Uterus (tissue), 4 donors: ENCODE results near the gene STAT4. TPM values are rescaled to one million over a fixed set of nuclear protein-coding genes. Genes with fewer than 3 reads are reported as not detected.

ENCODE experiments used
- DNase-seq, 2 donors: peaks; one replicate each; pipeline ENCODE4 v3.0.0-alpha.2; 2019 to 2020
- H3K27ac ChIP-seq, 2 donors: fragments of 200-600 bp; sonication (generic); 1 replicate in 1 of 2; 2 replicates in 1 of 2; pipeline ENCODE4 v1.5.1; 2016 to 2018
- H3K27me3 ChIP-seq, 2 donors: fragments of 200-600 bp; sonication (generic); one replicate each; pipeline ENCODE4 v1.5.1; 2018 to 2019; ENCODE audit warnings: control low read depth in 1 of 2
- H3K36me3 ChIP-seq, 2 donors: fragments of 200-600 bp; sonication (generic); one replicate each; pipeline ENCODE4 v1.5.1; 2019; ENCODE audit warnings: control low read depth in 1 of 2
- H3K4me1 ChIP-seq, 2 donors: fragments of 200-600 bp; sonication (generic); one replicate each; pipeline ENCODE4 v1.5.1; 2018 to 2019; ENCODE audit warnings: control low read depth in 1 of 2
- H3K4me3 ChIP-seq, 2 donors: fragments of 200-600 bp; sonication (generic); 1 replicate in 1 of 2; 2 replicates in 1 of 2; pipeline ENCODE4 v1.5.1; 2018 to 2019; ENCODE audit warnings: mild to moderate bottlenecking in 1 of 2
- H3K9me3 ChIP-seq, 2 donors: fragments of 200-600 bp; sonication (generic); one replicate each; pipeline ENCODE4 v1.5.1; 2019; ENCODE audit warnings: control low read depth in 1 of 2
- POLR2A ChIP-seq, 2 donors: fragments of 450-650 bp; IDR thresholded peaks; one replicate each; pipeline ENCODE4 v1.6.1; 2016; ENCODE audit warnings: antibody characterized with exemption in 2 of 2, mild to moderate bottlenecking in 1 of 2, moderate library complexity in 1 of 2
- intact Hi-C: fragments of 100-400 bp; cut with DNase I; formaldehyde crosslinking; loops from one replicate; pipeline ENCODE4 v1.15.1; 2023; ENCODE audit warnings: low total_unique reads
- total RNA-seq, 4 donors: library from RNA; depleted of rRNA in 3 of 4; stranded (reverse); fragments of >200 nt in 3 of 4; gene quantifications; one replicate each; pipeline versions ENCODE4 v1.1.0 to v1.2.4, GENCODE V29; 2014 to 2023
- TF ChIP-seq, protein P1 (sequence below), 4 experiments: fragments of 200-600 bp in 2 of 4; fragments of 450-650 bp in 2 of 4; sonication (generic) in 2 of 4; IDR thresholded peaks; one replicate each; pipeline ENCODE4 v1.5.1; 2016 to 2019; ENCODE audit warnings: antibody characterized with exemption in 4 of 4, mild to moderate bottlenecking in 2 of 4, moderate library complexity in 1 of 4
- donor health status: DM: yes; HTN: yes; CAD: no.

The STAT4 gene
- total RNA-seq, 4 donors from 2014 or later = 0.51 to 4.8 (median 2.3) TPM; not detected in 1

DNA sequence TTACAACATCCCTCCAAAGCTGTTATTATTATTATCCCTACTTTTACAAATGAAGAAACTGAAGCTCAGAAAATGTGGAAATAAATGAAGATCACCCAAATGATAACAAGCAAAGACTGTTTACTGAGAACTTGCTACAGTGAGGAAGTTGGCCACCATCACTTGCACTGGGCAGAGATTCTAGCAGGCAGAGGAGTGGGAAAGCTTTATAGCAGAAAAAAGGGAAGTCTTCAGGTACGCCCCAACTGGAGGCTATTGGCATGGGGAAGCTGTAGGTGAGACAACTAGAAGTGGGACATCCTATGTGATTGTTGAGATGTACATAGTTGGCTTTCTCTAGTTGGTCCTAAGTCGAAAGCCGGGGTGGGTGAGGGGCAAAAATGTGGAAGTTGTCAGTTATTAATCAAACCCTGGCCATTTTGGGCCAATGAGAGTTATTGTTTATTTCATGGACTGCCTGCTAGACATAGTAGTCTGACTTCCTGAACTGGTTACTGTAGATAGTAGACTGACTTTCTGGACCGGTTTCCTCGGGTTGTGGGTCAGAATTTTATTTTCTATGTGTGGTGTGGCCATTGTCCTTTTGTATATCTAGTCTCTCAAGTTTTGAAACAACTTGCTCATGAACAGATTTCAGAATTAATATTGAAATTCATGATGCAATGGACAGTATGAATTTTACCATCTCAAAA is 40.2 kb upstream of the STAT4 start:
- Histone ChIP-seq H3K4me3 (no peak overlapping the region), H3K4me1 (no peaks in the 10 kb centered on the region), H3K27me3 (no peaks in the 10 kb centered on the region), H3K36me3 (no peaks in the 10 kb centered on the region), H3K9me3 (no peaks in the 10 kb centered on the region), H3K27ac (no peak overlapping the region)
- TF ChIP-seq, protein P1, sequence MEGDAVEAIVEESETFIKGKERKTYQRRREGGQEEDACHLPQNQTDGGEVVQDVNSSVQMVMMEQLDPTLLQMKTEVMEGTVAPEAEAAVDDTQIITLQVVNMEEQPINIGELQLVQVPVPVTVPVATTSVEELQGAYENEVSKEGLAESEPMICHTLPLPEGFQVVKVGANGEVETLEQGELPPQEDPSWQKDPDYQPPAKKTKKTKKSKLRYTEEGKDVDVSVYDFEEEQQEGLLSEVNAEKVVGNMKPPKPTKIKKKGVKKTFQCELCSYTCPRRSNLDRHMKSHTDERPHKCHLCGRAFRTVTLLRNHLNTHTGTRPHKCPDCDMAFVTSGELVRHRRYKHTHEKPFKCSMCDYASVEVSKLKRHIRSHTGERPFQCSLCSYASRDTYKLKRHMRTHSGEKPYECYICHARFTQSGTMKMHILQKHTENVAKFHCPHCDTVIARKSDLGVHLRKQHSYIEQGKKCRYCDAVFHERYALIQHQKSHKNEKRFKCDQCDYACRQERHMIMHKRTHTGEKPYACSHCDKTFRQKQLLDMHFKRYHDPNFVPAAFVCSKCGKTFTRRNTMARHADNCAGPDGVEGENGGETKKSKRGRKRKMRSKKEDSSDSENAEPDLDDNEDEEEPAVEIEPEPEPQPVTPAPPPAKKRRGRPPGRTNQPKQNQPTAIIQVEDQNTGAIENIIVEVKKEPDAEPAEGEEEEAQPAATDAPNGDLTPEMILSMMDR (IDR thresholded peaks at IDR 0.05) = no peak
- TF ChIP-seq POLR2A (IDR thresholded peaks at IDR 0.05) = no peak
- intact Hi-C loops = no loop called here
- no peak for DNase-seq

DNA sequence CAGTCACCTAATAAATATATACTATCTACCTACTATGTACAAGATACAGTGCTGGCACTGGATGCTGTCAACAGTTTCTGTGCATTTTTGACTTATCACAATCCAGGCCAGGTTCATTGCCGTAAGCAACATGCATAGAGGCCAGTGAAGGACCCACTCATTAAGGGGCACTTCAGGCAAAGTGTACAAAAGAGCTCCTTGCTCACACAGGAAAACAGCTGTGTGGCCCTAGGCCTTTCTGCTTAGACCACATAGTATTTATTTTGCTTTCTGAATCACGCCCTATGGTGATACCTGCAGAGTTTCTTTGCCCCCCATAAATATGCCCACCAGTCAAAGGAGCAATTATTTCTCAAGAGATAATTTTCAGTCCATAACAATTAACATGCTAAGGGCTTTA is 39.6 kb upstream of the STAT4 start:
- no peak overlapping the region for H3K4me3 ChIP-seq
- intact Hi-C loops = no loop called here
- no peaks in the 10 kb centered on the region for H3K27me3 ChIP-seq
- TF ChIP-seq, protein P1 (IDR thresholded peaks at IDR 0.05) = no peak
- no peaks in the 10 kb centered on the region for H3K9me3 ChIP-seq
- no peaks in the 10 kb centered on the region for H3K36me3 ChIP-seq
- H3K27ac ChIP-seq = no peak overlapping the region
- no peaks in the 10 kb centered on the region for H3K4me1 ChIP-seq
- DNase-seq = no peak

GRCh38 chr2:191189112-191189635 is 38.4 kb upstream of the STAT4 start:
- no peaks in the 10 kb centered on the region for H3K9me3 ChIP-seq
- no peak overlapping the region for H3K27ac ChIP-seq
- no peak for DNase-seq
- H3K4me1 ChIP-seq = no peaks in the 10 kb centered on the region
- H3K27me3 ChIP-seq = no peaks in the 10 kb centered on the region
- TF ChIP-seq, protein P1 (IDR thresholded peaks at IDR 0.05) = no peak
- TF ChIP-seq POLR2A (IDR thresholded peaks at IDR 0.05) = no peak
- H3K4me3 ChIP-seq = no peak overlapping the region
- intact Hi-C loops = no loop called here
- no peaks in the 10 kb centered on the region for H3K36me3 ChIP-seq

- TF ChIP-seq, protein P1 (IDR thresholded peaks at IDR 0.05) = no peak
- TF ChIP-seq POLR2A (IDR thresholded peaks at IDR 0.05) = no peak
- intact Hi-C loops = no loop called here
These were observed 37.8 kb upstream of the STAT4 start for GRCh38 chr2:191188550-191189093.

GRCh38 chr2:191187105-191187829 is 36.5 kb upstream of the STAT4 start:
- Histone ChIP-seq H3K4me1 (no peaks in the 10 kb centered on the region), H3K27me3 (no peaks in the 10 kb centered on the region), H3K4me3 (no peak overlapping the region), H3K27ac (no peak overlapping the region), H3K36me3 (no peaks in the 10 kb centered on the region), H3K9me3 (no peaks in the 10 kb centered on the region)
- TF ChIP-seq, protein P1 (IDR thresholded peaks at IDR 0.05) = no peak
- TF ChIP-seq POLR2A (IDR thresholded peaks at IDR 0.05) = no peak
- DNase-seq = no peak
- intact Hi-C loops = no loop called here

More at GRCh38 chr2:191188550-191189093, 37.8 kb upstream of the STAT4 start:
- Histone ChIP-seq H3K4me1 (no peaks in the 10 kb centered on the region), H3K36me3 (no peaks in the 10 kb centered on the region), H3K4me3 (no peak overlapping the region), H3K9me3 (no peaks in the 10 kb centered on the region), H3K27ac (no peak overlapping the region), H3K27me3 (no peaks in the 10 kb centered on the region)
- no peak for DNase-seq
